GM20000 (cell line): ENCODE results near the gene ZKSCAN2.

Experiments used
- DNase-seq: peaks from one replicate; pipeline ENCODE4 v3.0.0; 2012; ENCODE audit warnings: low spot score
- TF ChIP-seq, protein P1 (sequence below): IDR thresholded peaks from 2 replicates; pipeline ENCODE4 v1.5.1; 2012; ENCODE audit warnings: mild to moderate bottlenecking, control low read depth; ENCODE audit errors: extremely low read depth, missing control alignments

The ZKSCAN2 gene

DNA sequence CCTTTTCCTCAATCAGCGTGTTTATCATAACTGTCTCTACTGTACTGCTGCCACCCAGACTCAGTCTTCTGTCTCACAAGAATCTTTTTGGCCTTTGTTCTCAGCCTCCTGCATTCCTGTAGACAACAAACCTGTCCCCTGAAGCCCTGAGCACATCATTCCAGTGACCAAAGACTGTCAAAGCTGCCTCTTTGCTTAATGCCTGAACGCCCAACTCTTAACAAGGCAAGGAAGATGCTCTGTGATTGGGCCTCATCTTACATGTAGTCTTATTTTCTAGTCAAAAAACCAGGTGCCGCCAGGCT is 70.2 kb downstream of the ZKSCAN2 start:
- no peak for DNase-seq
- TF ChIP-seq, protein P1, sequence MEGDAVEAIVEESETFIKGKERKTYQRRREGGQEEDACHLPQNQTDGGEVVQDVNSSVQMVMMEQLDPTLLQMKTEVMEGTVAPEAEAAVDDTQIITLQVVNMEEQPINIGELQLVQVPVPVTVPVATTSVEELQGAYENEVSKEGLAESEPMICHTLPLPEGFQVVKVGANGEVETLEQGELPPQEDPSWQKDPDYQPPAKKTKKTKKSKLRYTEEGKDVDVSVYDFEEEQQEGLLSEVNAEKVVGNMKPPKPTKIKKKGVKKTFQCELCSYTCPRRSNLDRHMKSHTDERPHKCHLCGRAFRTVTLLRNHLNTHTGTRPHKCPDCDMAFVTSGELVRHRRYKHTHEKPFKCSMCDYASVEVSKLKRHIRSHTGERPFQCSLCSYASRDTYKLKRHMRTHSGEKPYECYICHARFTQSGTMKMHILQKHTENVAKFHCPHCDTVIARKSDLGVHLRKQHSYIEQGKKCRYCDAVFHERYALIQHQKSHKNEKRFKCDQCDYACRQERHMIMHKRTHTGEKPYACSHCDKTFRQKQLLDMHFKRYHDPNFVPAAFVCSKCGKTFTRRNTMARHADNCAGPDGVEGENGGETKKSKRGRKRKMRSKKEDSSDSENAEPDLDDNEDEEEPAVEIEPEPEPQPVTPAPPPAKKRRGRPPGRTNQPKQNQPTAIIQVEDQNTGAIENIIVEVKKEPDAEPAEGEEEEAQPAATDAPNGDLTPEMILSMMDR: no peak
